B cell (primary cell): ENCODE measurements around the gene SVIP. TPM values are rescaled to one million over a fixed set of nuclear protein-coding genes. Genes with fewer than 3 reads are reported as not detected.

Source experiments
- ATAC-seq: fragments of 200-7000 bp; cut with Tn5 transposase; one replicate; pipeline ENCODE4 v1.10.0; 2021; ENCODE audit warnings: low read depth, mild to moderate bottlenecking, moderate number of reproducible peaks, moderate library complexity
- CTCF ChIA-PET: fragments of 350-600 bp; sonication (Branson Sonifier 250); formaldehyde crosslinking; loops from one replicate; lab custom pipeline; 2021; ENCODE audit warnings: antibody characterized with exemption, inconsistent platforms; lab: Charles Lee
- POLR2A ChIA-PET: fragments of 350-600 bp; sonication (Branson Sonifier 250); formaldehyde crosslinking; loops from one replicate; lab custom pipeline; 2021; ENCODE audit warnings: antibody characterized with exemption; lab: Charles Lee
- DNase-seq: peaks from one replicate; pipeline ENCODE4 v3.0.0; 2013
- H2AFZ ChIP-seq: 2 replicates; pipeline ENCODE4 v1.6.1; 2012; ENCODE audit warnings: mild to moderate bottlenecking, low read depth, low read length; ENCODE audit not compliant: insufficient read depth, poor library complexity, severe bottlenecking
- H3K27ac ChIP-seq, 2 donors: 1 replicate in 1 of 2; 2 replicates in 1 of 2; pipeline ENCODE4 v1.5.1; 2012 to 2013; ENCODE audit warnings: low read length in 2 of 2, mild to moderate bottlenecking in 2 of 2, moderate library complexity in 1 of 2
- H3K27me3 ChIP-seq, 4 experiments: fragments of 200-600 bp in 1 of 4; sonication (generic) in 1 of 4; replicated peaks in 1 of 4; 1 replicate in 2 of 4; 2 replicates in 2 of 4; pipeline versions ENCODE4 v1.6.1 to v1.7.0; 2013 to 2016; ENCODE audit warnings: low read length in 3 of 4, mild to moderate bottlenecking in 2 of 4, mixed read lengths in 1 of 4, moderate library complexity in 1 of 4; ENCODE audit not compliant: insufficient read depth in 4 of 4, control insufficient read depth in 3 of 4; ENCODE audit errors: control extremely low read depth in 1 of 4
- H3K36me3 ChIP-seq, 2 experiments: replicated peaks in 1 of 2; 1 replicate in 1 of 2; 2 replicates in 1 of 2; pipeline versions ENCODE4 v1.6.1 to v1.7.1; 2013; ENCODE audit warnings: low read length in 1 of 2; ENCODE audit not compliant: insufficient read depth in 2 of 2, control insufficient read depth in 1 of 2; ENCODE audit errors: control extremely low read depth in 1 of 2, extremely low read depth in 1 of 2
- H3K4me1 ChIP-seq, 2 donors: fragments of 200-600 bp in 1 of 2; sonication (generic) in 1 of 2; 1 replicate in 1 of 2; 2 replicates in 1 of 2; pipeline versions ENCODE4 v1.5.1 to v1.6.1; 2013 to 2017; ENCODE audit warnings: low read length in 2 of 2; ENCODE audit not compliant: control insufficient read depth in 2 of 2, insufficient read depth in 2 of 2
- H3K4me2 ChIP-seq: replicated peaks from 2 replicates; pipeline ENCODE3; 2012; ENCODE audit warnings: mild to moderate bottlenecking, low read depth, low read length; ENCODE audit not compliant: poor library complexity, severe bottlenecking
- H3K4me3 ChIP-seq, 5 experiments: fragments of 200-600 bp in 1 of 5; sonication (generic) in 1 of 5; 1 replicate in 3 of 5; 2 replicates in 2 of 5; pipeline versions ENCODE4 v1.5.1 to v1.7.0; 2011 to 2016; ENCODE audit warnings: low read length in 4 of 5, mild to moderate bottlenecking in 4 of 5, low read depth in 2 of 5, control low read depth in 1 of 5, moderate library complexity in 1 of 5; ENCODE audit not compliant: insufficient read depth in 1 of 5; ENCODE audit errors: control extremely low read depth in 1 of 5, extremely low read depth in 1 of 5
- H3K79me2 ChIP-seq: fragments of 200-600 bp; sonication (generic); one replicate; pipeline ENCODE4 v1.6.0; 2016; ENCODE audit warnings: low read length; ENCODE audit not compliant: control insufficient read depth, insufficient read depth
- H3K9ac ChIP-seq: fragments of 200-600 bp; sonication (generic); 2 replicates; pipeline ENCODE4 v1.6.1; 2017; ENCODE audit warnings: mild to moderate bottlenecking, low read length, moderate library complexity
- H3K9me3 ChIP-seq, 3 donors: one replicate each; pipeline versions ENCODE4 v1.6.1 to v1.7.1; 2013; ENCODE audit warnings: low read length in 2 of 3; ENCODE audit not compliant: control insufficient read depth in 2 of 3, insufficient read depth in 1 of 3; ENCODE audit errors: control extremely low read depth in 1 of 3
- H4K20me1 ChIP-seq: 2 replicates; pipeline ENCODE4 v1.6.0; 2012; ENCODE audit warnings: mild to moderate bottlenecking, low read length; ENCODE audit not compliant: insufficient read depth, control insufficient read depth, poor library complexity, severe bottlenecking
- H3K27ac Mint-ChIP-seq: one replicate; pipeline ENCODE4 v1.8.0; 2021; ENCODE audit warnings: mixed read lengths
- H3K27me3 Mint-ChIP-seq: one replicate; pipeline ENCODE4 v1.8.0; 2021; ENCODE audit warnings: mixed read lengths
- H3K4me1 Mint-ChIP-seq: one replicate; pipeline ENCODE4 v1.8.0; 2021; ENCODE audit warnings: mixed read lengths
- H3K4me3 Mint-ChIP-seq: one replicate; pipeline ENCODE4 v1.8.0; 2021; ENCODE audit warnings: mixed read lengths
- H3K9me3 Mint-ChIP-seq: one replicate; pipeline ENCODE4 v1.8.0; 2022; ENCODE audit warnings: mixed read lengths; ENCODE audit not compliant: insufficient read depth
- CTCF ChIP-seq: fragments of 200-600 bp; IDR thresholded peaks from one replicate; pipeline ENCODE4 v1.8.0; 2022; ENCODE audit warnings: antibody characterized with exemption, mild to moderate bottlenecking
- EZH2 ChIP-seq: IDR thresholded peaks from 2 replicates; pipeline ENCODE4 v1.6.1; 2012; ENCODE audit warnings: borderline replicate concordance, low read depth, mild to moderate bottlenecking, moderate library complexity, low read length; ENCODE audit not compliant: insufficient read depth, poor library complexity, severe bottlenecking
- WGBS: methylation state at CpG from one replicate; pipeline ENCODE4 v1.1.5; 2013; ENCODE audit warnings: missing lambda C conversion rate; ENCODE audit not compliant: insufficient coverage; 5-methylcytosine and 5-hydroxymethylcytosine counted together
- intact Hi-C: fragments of 100-400 bp; cut with micrococcal nuclease; formaldehyde crosslinking; loops from one replicate; pipeline ENCODE4 v1.10.0; 2022
- polyA plus RNA-seq: library from polyadenylated mRNA; depleted of rRNA; stranded (reverse); fragments of >200 nt; gene quantifications from 2 replicates; pipeline ENCODE4 v1.2.3, GENCODE V29; 2012
- total RNA-seq, 2 donors: library from RNA; stranded (reverse); fragments of 120-200 nt in 1 of 2; gene quantifications; 1 replicate in 1 of 2; 2 replicates in 1 of 2; pipeline versions ENCODE4 v1.2.3 to v1.2.4, GENCODE V29; 2013 to 2022

The SVIP gene
- total and polyA plus RNA-seq, 2 donors (not counting 1 experiment from before 2014, with no cell fraction given) = 5.6 to 20.4 TPM

DNA sequence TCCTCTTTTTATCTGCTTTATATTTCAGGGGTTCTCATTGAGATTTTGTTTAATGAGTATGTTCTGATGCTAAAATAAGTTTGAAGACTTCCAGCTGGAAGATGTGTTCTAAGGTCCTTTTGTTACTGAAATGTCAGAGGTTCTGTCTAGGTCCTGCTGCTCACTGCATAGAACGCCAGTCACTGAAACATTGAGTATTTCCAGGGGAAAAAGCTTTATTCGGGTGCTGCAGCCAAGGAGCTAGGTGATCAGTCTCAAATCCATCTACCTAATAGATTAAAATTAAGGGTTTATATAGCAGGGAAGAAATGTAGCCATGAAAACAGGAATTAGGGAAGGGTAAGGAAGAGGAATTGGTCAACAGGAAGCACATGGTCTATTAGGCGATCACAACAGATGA is 19.7 kb downstream of the SVIP start:
- no peaks in the 10 kb centered on the region for H4K20me1 ChIP-seq
- no peak overlapping the region for H2AFZ ChIP-seq
- 88% methylated on average over 1 of the region's 3 CpGs for WGBS
- H3K27ac Mint-ChIP-seq = no peak overlapping the region
- H3K4me3 Mint-ChIP-seq = no peak overlapping the region
- H3K4me1 Mint-ChIP-seq = peaks cover 23% of the 10 kb centered on the region
- intact Hi-C loops = no loop called here
- CTCF ChIA-PET = interaction anchor here (1.2 to 2.2 kb wide), 2 partner anchors 21 to 24 kb away, joined by 4 to 8 read pairs; no protein-coding TSS in a partner anchor
- H3K9me3 Mint-ChIP-seq = peaks cover 6% of the 10 kb centered on the region
- no peak for DNase-seq
- no peak overlapping the region for H3K4me3 ChIP-seq
- H3K9me3 ChIP-seq = no peaks in the 10 kb centered on the region
- POLR2A ChIA-PET = no interaction called here
- H3K27me3 ChIP-seq = no peaks in the 10 kb centered on the region
- no peak for TF ChIP-seq EZH2
- TF ChIP-seq CTCF = no peak
- H3K79me2 ChIP-seq = no peaks in the 10 kb centered on the region
- no peaks in the 10 kb centered on the region for H3K36me3 ChIP-seq
- H3K4me1 ChIP-seq = peaks cover 6 to 19% of the 10 kb centered on the region in 2 donors
- H3K4me2 ChIP-seq = no peak overlapping the region
- ATAC-seq = no peak
- no peak overlapping the region for H3K9ac ChIP-seq
- H3K27ac ChIP-seq = no peak overlapping the region
- H3K27me3 Mint-ChIP-seq = no peaks in the 10 kb centered on the region

GRCh38 chr11:22808571-22809197 is 20.9 kb downstream of the SVIP start:
- H3K27ac Mint-ChIP-seq = no peak overlapping the region
- H3K4me3 ChIP-seq = no peak overlapping the region
- H3K79me2 ChIP-seq = no peaks in the 10 kb centered on the region
- peaks cover 23% of the 10 kb centered on the region for H3K4me1 Mint-ChIP-seq
- H3K4me2 ChIP-seq = peak overlapping the region; percentile 1
- peaks cover 0 to 3% (median 0%) of the 10 kb centered on the region in 4 experiments for H3K27me3 ChIP-seq
- H3K27ac ChIP-seq = no peak overlapping the region
- ATAC-seq = no peak
- no peak overlapping the region for H3K9ac ChIP-seq
- no peaks in the 10 kb centered on the region for H3K36me3 ChIP-seq
- H3K9me3 ChIP-seq = no peaks in the 10 kb centered on the region
- intact Hi-C loops = no loop called here
- peaks cover 6% of the 10 kb centered on the region for H3K9me3 Mint-ChIP-seq
- WGBS = 91% methylated on average over 2 of the region's 3 CpGs
- ChIA-PET POLR2A (no interaction called here), CTCF (interaction anchor here (0.6 to 2.2 kb wide), 3 partner anchors 20 to 96 kb away, joined by 4 to 8 read pairs (median 4); partner anchors contain the start of gene SVIP)
- DNase-seq = no peak
- H4K20me1 ChIP-seq = no peaks in the 10 kb centered on the region
- no peak for TF ChIP-seq EZH2
- no peak for TF ChIP-seq CTCF
- no peak overlapping the region for H3K4me3 Mint-ChIP-seq
- H3K27me3 Mint-ChIP-seq = no peaks in the 10 kb centered on the region
- peaks cover 6 to 19% of the 10 kb centered on the region in 2 donors for H3K4me1 ChIP-seq
- H2AFZ ChIP-seq = no peak overlapping the region
